Measurements from ENCODE around the gene AKAP1.

Gene AKAP1
- 36.7 to 66.1 reads per million in 2 donors for total RNA-seq

- peak; percentile 92 for DNase-seq
Measured at GRCh38 chr17:57084802-57085447, at the start of gene AKAP1. Gene AKAP1 (plus strand): TSS chr17:57085246. CDS start chr17:57105465, 20,219 bp downstream.

- no peak for DNase-seq
Measured at GRCh38 chr17:57035971-57036481, 49.0 kb upstream of the AKAP1 start.

- no peak for DNase-seq
Measured at GRCh38 chr17:57037411-57037810, 47.6 kb upstream of the AKAP1 start.

GRCh38 chr17:57038486-57038885 is 46.6 kb upstream of the AKAP1 start:
- DNase-seq: no peak

GRCh38 chr17:57040571-57040970 is 44.5 kb upstream of the AKAP1 start:
- no peak for DNase-seq

- DNase-seq: no peak
Measured at GRCh38 chr17:57043276-57043675, 41.8 kb upstream of the AKAP1 start.

GRCh38 chr17:57044976-57045867 is 39.8 kb upstream of the AKAP1 start:
- peak; percentile 0 for DNase-seq

- DNase-seq: peak; percentile 4
Measured at GRCh38 chr17:57045868-57046704, 39.0 kb upstream of the AKAP1 start.

GRCh38 chr17:57046749-57047148 is 38.3 kb upstream of the AKAP1 start:
- DNase-seq: no peak

GRCh38 chr17:57048096-57048495 is 37.0 kb upstream of the AKAP1 start:
- no peak for DNase-seq

- DNase-seq: no peak
Measured at GRCh38 chr17:57050306-57050705, 34.7 kb upstream of the AKAP1 start.

GRCh38 chr17:57051886-57052361 is 33.1 kb upstream of the AKAP1 start:
- DNase-seq: no peak

GRCh38 chr17:57062865-57063264 is 22.2 kb upstream of the AKAP1 start:
- DNase-seq: no peak

- DNase-seq: no peak
Measured at GRCh38 chr17:57067162-57067561, 17.9 kb upstream of the AKAP1 start.

GRCh38 chr17:57067781-57068180 is 17.3 kb upstream of the AKAP1 start:
- no peak for DNase-seq

- DNase-seq: no peak
Measured at GRCh38 chr17:57068222-57068658, 16.8 kb upstream of the AKAP1 start.

- DNase-seq: no peak
Measured at GRCh38 chr17:57068707-57069106, 16.3 kb upstream of the AKAP1 start.

- DNase-seq: no peak
Measured at GRCh38 chr17:57071991-57072944, 12.8 kb upstream of the AKAP1 start.

- DNase-seq: no peak
Measured at GRCh38 chr17:57073626-57074025, 11.4 kb upstream of the AKAP1 start.

- DNase-seq: no peak
Measured at GRCh38 chr17:57075193-57075592, 9.9 kb upstream of the AKAP1 start.

- DNase-seq: no peak
Measured at GRCh38 chr17:57075785-57076184, 9.3 kb upstream of the AKAP1 start.

Data from T-helper 9 cell (primary cell).